HG02798 (cell line): Measurements from ENCODE around the gene GAL3ST1.
"Not testable (repeated sequence)": the region's sequence is repeated elsewhere in the genome, so short reads cannot be mapped to it uniquely, and the experiment has no call there.

Experiments
- ATAC-seq: cut with Tn5 transposase; IDR thresholded peaks from one replicate; pipeline ENCODE4 v1.9.1; 2021; ENCODE audit warnings: mild to moderate bottlenecking; ENCODE audit not compliant: unreplicated experiment, poor library complexity

GAL3ST1 gene, protein sequence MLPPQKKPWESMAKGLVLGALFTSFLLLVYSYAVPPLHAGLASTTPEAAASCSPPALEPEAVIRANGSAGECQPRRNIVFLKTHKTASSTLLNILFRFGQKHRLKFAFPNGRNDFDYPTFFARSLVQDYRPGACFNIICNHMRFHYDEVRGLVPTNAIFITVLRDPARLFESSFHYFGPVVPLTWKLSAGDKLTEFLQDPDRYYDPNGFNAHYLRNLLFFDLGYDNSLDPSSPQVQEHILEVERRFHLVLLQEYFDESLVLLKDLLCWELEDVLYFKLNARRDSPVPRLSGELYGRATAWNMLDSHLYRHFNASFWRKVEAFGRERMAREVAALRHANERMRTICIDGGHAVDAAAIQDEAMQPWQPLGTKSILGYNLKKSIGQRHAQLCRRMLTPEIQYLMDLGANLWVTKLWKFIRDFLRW

GRCh38 chr22:30574095-30574981 lies at the start of gene GAL3ST1:
Gene GAL3ST1 (minus strand): TSS chr22:30574665. CDS start chr22:30557392, 17,273 bp downstream.
- no peak for ATAC-seq

DNA sequence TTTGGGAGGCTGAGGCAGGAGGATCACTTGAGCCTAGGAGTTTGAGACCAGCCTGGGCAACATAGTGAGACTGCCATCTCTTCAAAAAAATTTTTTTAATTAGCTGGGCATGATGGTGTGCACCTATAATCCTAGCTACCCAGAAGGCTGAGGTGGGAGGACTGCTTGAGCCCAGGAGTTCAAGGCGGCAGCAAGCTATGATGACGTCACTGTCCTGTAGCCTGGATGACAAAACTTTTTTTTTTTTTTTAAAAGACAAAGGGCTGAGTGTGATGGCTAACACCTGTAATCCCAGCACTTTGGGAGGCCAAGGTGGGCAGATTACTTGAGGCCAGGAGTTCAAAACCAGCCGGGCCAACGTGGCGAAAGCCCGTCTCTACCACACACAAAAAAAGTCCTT lies 45.4 kb upstream of the GAL3ST1 start:
- not testable (repeated sequence) for ATAC-seq

DNA sequence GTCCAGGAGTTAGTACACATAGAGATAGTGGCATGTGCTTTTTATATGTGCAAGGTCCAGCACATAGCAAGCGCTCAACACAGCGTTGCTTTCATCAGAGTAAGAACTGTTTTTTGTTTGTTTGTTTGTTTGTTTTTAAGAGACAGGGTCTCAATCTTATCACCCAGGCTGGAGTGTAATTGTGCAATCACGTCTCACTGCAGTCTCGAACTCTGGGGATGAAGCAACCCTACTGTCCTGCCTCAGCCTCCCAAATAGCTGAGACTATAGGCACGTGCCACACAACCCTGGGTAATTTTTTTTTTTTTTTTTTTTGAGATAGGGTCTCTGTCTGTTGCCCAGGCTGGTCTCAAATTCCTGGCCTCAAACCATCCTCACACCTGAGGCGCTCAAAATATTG lies 43.4 kb upstream of the GAL3ST1 start:
- ATAC-seq, result no peak

DNA sequence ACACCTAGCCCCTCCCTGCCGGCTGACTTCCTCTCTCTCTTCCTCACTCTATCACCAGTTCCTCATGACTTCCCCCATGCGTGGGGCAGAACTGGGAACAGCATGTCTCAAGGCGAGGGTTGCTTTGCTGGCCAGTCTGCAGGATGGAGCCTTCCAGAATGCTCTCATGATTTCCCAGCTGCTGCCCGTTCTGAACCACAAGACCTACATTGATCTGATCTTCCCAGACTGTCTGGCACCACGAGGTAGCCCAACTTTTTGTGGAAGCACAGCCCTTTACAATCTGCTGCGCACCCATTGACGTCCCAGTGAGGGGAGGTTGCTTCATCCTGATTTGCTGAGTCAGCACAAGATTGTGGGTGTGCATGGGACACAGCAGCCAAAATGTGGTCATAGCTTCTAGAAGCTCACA lies 41.1 kb upstream of the GAL3ST1 start:
- no peak for ATAC-seq

- no peak for ATAC-seq
Measured at GRCh38 chr22:30614879-30615278, 40.4 kb upstream of the GAL3ST1 start.

- ATAC-seq, result no peak
Measured at GRCh38 chr22:30614268-30614667, 39.8 kb upstream of the GAL3ST1 start.

- ATAC-seq, result no peak
Measured at GRCh38 chr22:30612789-30613188, 38.3 kb upstream of the GAL3ST1 start.

- ATAC-seq, result no peak
Measured at GRCh38 chr22:30611197-30611596, 36.7 kb upstream of the GAL3ST1 start.

- no peak for ATAC-seq
Measured at GRCh38 chr22:30610299-30610698, 35.8 kb upstream of the GAL3ST1 start.

- ATAC-seq, result peak; percentile 48
Measured at GRCh38 chr22:30609260-30610185, 35.1 kb upstream of the GAL3ST1 start.

DNA sequence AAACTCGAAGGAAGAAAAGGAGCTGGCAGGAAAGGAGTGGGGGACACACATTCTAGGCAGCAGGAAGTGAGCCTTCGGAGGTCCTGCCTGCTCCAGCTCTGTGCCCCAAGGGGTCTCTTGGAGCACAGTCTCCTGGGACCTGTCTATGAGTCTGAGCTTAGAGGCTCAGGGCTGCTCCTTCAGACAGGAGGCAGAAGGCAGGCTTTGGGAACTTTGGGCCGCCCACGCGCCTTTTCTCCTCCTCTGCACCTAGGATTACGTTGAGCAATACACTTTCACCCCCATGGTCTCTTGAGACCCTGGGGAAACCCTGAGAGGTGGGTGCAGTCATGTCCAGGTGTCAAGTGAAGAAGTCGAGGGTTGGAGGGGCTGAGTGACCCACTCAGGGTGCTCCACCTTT lies 33.5 kb upstream of the GAL3ST1 start:
- no peak for ATAC-seq

DNA sequence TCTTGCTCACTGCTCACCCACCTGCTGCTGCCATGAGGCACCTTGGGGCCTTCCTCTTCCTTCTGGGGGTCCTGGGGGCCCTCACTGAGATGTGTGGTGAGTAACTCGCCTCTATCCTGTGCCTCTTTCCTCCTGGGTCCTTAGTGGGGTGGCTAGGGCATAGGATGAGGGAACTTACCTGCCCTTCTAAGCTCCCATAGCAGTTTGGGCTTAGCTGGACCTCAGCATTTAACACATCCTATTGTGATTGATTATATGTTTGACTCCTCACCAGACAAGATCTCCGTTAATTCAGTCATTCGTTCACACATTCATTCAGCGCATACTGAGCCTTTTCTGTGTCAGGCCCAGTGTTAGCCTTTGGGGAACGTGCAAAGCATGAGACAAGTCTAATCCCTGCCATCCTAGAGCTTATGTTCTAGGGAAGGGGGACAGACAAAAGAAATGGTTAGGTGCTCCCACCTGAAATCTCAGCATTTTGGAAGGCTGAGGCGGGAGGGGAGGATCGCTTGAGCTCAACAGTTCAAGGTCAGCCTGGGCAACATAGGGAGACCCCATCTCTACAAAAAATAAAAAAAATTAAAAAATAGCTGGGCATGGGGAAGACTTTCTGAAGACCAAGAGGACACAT lies 33.0 kb upstream of the GAL3ST1 start:
- ATAC-seq, result no peak

GRCh38 chr22:30606455-30607299 lies 32.2 kb upstream of the GAL3ST1 start, which contains the start of gene TCN2:
Gene TCN2 (plus strand): TSS chr22:30607174. CDS start chr22:30607332, 158 bp downstream.
- peak; percentile 34 for ATAC-seq

- no peak for ATAC-seq
Measured at GRCh38 chr22:30605449-30606110, 31.1 kb upstream of the GAL3ST1 start.

DNA sequence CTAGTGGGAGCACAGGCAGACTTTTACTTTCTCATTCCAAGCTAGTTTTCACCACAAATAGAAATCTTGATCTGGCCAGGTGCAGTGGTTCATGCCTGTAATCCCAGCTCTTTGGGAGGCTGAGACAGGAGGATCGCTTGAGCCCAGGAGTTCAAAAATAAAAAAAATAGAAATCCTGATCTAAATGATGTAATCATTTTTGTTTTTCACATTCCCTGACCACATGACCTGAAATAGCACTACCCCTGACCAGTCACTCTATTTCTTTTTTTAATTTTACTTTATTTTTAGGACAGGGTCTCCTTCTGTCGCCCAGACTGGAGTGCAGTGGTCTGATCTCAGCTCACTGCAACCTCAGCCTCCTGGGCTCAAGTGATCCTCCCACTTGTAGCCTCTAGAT lies 30.3 kb upstream of the GAL3ST1 start:
- ATAC-seq, result no peak

- ATAC-seq, result no peak
Measured at GRCh38 chr22:30603801-30604200, 29.3 kb upstream of the GAL3ST1 start.

GRCh38 chr22:30602049-30602448 lies 27.6 kb upstream of the GAL3ST1 start:
- ATAC-seq, result no peak

DNA sequence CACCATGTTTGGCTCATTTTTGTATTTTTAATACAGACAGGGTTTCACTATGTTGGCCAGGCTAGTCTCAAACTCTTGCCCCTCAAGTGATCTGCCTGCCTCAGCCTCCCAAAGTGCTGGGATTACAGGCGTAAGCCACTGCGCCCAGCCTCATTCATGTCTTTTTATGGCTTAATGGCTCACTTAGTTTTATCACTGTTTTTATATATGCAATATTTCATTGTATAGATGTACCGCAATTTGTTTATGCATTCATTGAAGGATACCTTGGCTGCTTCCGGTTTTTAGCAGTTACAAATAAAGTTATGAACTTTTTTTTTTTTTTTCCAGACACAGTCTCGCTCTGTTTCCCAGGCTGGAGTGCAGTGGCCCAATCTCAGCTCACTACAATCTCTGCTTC lies 27.0 kb upstream of the GAL3ST1 start:
- no peak for ATAC-seq
